Activated CD4-positive, alpha-beta T cell treated with anti-CD3 and anti-CD28 coated beads, Interleukin-2, amount 50 U/mL, for 16 hours (primary cell): ENCODE data around the gene SYT1.

Experiments
- DNase-seq: peaks from one replicate; pipeline ENCODE4 v3.0.0-alpha.2; 2020

Gene SYT1

DNA sequence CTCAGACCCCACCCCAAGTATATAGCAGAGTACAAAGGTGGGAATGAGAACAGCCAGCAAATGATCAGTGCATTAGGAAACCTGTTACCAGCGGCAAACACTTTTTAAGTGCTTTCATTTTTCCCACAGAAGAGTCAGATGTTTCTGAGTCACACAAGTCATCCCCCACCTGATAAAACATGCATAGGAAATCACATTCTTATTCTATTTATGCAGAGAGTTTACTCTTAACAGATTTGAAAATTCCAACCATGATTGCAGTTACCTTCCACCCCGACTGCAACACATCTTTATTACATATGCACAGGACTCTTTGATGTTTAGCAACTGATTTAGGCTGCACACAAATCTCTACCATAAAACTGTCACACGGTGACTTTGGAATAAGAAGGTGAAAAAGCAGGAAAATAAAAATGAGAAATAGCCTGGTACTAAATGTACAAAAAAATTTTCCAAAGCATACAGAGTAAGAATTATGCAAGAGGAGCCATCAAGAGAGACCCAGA, 589.8 kb downstream of the SYT1 start:
- DNase-seq = no peak

DNA sequence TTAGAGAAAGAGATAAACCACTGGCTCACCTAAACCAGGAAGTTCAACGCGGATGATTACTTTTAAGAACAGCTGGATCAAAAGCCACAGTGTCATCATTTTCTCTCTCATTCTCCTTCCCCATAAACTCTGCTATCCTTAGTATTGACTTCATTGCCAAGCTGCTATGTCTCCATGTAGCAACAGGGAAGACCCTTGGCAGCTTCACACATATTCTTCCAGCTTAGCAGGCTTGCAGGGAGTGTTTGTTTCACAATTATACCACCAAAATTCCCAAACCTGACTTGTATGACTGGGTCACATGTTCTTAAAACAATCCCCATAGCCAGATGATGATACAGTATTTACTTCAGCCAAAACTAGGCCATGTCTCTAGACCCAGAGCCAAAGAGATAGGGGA, 590.7 kb downstream of the SYT1 start:
- no peak for DNase-seq

DNA sequence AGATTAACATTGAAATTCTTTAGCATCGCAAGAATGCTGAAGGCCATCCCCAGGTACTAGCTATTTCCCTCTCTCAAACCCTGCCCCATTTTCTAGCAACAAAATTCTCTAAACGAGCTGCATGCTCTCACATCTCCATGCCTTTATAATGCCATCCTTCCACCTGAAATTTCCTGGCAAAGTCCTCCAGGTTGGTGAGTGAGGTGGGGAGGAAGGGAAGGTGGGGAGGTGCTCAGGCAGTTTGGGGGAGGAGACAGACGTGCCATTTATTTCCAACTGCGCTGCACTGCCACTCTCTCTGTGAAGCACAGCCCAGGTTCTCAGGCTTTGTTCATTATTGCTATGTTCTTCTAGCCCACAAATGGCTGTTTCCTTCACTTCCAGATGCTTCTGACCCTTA, 617.7 kb downstream of the SYT1 start:
- no peak for DNase-seq

- no peak for DNase-seq
Observed at GRCh38 chr12:79482921-79483320, 618.3 kb downstream of the SYT1 start.

GRCh38 chr12:79486154-79486553, 621.6 kb downstream of the SYT1 start:
- DNase-seq = no peak

GRCh38 chr12:79487386-79488110, 623.0 kb downstream of the SYT1 start:
- no peak for DNase-seq
